RWPE2 (cell line): ENCODE measurements around the gene GATAD2A.

Experiments
- ATAC-seq: fragments of 200-7000 bp; cut with Tn5 transposase; 3 replicates; pipeline ENCODE4 v1.9.1; 2021; ENCODE audit warnings: low read depth
- DNase-seq: peaks from one replicate; pipeline ENCODE4 v3.0.0-alpha.2; 2020; ENCODE audit warnings: low spot score
- H3K27ac ChIP-seq: fragments of 450-650 bp; 2 replicates; pipeline ENCODE4 v1.5.1; 2017; ENCODE audit warnings: mild to moderate bottlenecking; ENCODE audit not compliant: poor library complexity, severe bottlenecking
- H3K27me3 ChIP-seq: fragments of 250-450 bp; sonication (Bioruptor Pico); 2 replicates; pipeline ENCODE4 v1.5.1; 2021; ENCODE audit warnings: mild to moderate bottlenecking, moderate library complexity; ENCODE audit not compliant: insufficient read depth, poor library complexity, severe bottlenecking
- H3K36me3 ChIP-seq: fragments of 250-450 bp; sonication (Bioruptor Pico); 2 replicates; pipeline ENCODE4 v1.5.1; 2020; ENCODE audit warnings: low read depth, mild to moderate bottlenecking, moderate library complexity
- H3K4me1 ChIP-seq: fragments of 250-450 bp; sonication (Bioruptor Pico); 2 replicates; pipeline ENCODE4 v1.5.1; 2021; ENCODE audit warnings: mild to moderate bottlenecking, moderate library complexity; ENCODE audit not compliant: insufficient read depth, poor library complexity, severe bottlenecking
- H3K4me3 ChIP-seq: fragments of 250-450 bp; sonication (Bioruptor Pico); 2 replicates; pipeline ENCODE4 v1.5.1; 2021; ENCODE audit warnings: mild to moderate bottlenecking, moderate library complexity; ENCODE audit not compliant: severe bottlenecking
- H3K9me3 ChIP-seq: fragments of 250-450 bp; sonication (Bioruptor Pico); 2 replicates; pipeline ENCODE4 v1.5.1; 2021; ENCODE audit warnings: mild to moderate bottlenecking, moderate library complexity; ENCODE audit not compliant: severe bottlenecking
- TF ChIP-seq, protein P1 (sequence below): fragments of 450-650 bp; IDR thresholded peaks from one replicate; pipeline ENCODE4 v1.5.1; 2017; ENCODE audit warnings: mild to moderate bottlenecking, moderate library complexity; ENCODE audit not compliant: poor library complexity, severe bottlenecking

GATAD2A gene

DNA sequence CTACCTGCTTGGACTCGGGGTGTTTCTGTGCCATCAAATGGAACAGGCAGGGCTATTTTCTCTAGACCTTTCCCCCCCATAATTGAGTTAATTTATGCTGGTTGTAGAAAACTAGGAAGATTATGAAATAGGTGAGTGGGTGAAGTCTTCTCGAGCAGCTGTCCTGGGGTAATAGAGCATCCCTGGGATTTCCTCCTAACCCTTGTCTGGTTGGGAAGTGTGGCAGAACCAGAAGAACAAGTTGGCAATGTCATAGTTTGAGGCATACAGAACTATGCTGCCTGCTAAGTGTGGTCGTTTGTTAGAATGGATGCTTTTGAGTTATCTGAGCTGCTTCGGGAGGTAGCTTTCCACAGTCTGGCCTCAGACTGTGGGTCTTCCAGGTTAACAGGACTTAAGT is 3.7 kb downstream of the GATAD2A start:
- TF ChIP-seq, protein P1, sequence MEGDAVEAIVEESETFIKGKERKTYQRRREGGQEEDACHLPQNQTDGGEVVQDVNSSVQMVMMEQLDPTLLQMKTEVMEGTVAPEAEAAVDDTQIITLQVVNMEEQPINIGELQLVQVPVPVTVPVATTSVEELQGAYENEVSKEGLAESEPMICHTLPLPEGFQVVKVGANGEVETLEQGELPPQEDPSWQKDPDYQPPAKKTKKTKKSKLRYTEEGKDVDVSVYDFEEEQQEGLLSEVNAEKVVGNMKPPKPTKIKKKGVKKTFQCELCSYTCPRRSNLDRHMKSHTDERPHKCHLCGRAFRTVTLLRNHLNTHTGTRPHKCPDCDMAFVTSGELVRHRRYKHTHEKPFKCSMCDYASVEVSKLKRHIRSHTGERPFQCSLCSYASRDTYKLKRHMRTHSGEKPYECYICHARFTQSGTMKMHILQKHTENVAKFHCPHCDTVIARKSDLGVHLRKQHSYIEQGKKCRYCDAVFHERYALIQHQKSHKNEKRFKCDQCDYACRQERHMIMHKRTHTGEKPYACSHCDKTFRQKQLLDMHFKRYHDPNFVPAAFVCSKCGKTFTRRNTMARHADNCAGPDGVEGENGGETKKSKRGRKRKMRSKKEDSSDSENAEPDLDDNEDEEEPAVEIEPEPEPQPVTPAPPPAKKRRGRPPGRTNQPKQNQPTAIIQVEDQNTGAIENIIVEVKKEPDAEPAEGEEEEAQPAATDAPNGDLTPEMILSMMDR, result no peak
- H3K27me3 ChIP-seq, result no peaks in the 10 kb centered on the region
- H3K4me3 ChIP-seq, result no peak overlapping the region
- H3K4me1 ChIP-seq, result peaks cover 28% of the 10 kb centered on the region
- ATAC-seq (no peak), DNase-seq (no peak)
- H3K27ac ChIP-seq, result no peak overlapping the region
- no peaks in the 10 kb centered on the region for H3K36me3 ChIP-seq
- H3K9me3 ChIP-seq, result no peaks in the 10 kb centered on the region

DNA sequence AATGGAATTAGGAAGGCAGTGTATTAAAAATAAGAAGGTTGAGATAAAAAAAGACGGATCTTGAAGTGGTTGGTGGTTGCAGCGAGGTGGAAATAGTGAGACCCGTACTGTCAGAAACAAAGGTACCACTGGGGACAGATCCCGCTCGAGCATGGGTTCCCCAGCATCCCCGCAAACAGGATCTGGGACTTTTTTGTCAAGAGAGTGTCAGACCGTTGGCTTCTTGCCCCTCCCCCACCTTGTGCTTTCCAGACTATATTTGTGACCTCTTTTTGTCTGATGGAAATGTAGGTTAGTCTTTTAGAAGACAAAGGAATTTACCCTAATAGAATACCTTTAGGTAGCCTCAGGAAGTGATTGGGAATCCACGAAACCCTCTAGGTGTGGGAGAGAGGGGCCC is 4.2 kb downstream of the GATAD2A start:
- no peaks in the 10 kb centered on the region for H3K27me3 ChIP-seq
- DNase-seq (no peak), ATAC-seq (no peak)
- H3K27ac ChIP-seq, result no peak overlapping the region
- H3K4me1 ChIP-seq, result peaks cover 24% of the 10 kb centered on the region
- TF ChIP-seq, protein P1, result no peak
- no peak overlapping the region for H3K4me3 ChIP-seq
- H3K9me3 ChIP-seq, result no peaks in the 10 kb centered on the region
- no peaks in the 10 kb centered on the region for H3K36me3 ChIP-seq

DNA sequence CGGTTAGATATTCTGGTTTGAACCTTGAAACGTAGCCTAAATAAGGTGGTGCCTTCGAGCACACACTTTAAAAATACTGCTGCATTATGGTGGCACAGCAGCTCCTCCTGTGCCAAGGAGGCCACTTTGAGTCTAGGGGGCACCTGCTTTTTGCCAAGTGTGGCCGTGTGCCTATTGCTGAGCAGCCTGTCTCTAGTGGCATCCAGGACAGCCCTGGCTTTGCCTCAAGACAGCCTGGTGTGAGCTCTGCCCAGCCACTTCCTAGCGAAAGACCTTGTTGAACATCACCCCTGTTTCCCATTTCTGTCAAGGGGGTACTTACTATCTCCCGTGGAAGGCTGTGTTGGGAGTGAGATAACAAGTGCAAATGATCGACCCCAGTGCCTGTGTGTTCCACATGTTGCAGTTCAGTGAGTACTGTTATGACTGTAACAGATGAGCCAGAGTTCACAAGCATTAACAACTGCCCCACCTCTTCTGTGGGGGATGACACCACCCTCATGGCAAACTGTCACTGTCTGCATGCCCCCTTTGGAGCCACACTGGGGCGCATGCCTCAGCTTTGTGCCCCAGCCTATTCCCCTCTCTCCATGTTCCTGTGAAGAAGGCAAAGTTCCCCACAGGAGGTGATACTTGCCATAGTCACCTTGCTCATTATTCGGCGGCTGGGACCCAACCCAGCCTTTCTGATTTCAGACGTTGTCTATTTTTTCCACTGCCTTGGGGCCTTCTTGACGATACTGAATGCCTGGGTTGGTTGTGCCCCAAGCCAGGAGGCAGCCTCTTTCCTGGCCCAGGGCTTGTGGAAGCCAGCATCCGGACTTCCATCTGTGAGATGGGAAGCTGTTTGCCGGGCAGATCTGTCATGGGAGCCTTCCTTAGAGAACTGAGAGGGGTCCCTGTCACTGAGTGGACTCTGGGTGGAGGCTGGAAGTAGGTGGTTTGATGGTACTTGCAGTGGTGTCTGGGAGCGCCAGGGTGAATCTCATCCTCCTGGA is 5.4 kb downstream of the GATAD2A start:
- Histone ChIP-seq H3K9me3 (no peaks in the 10 kb centered on the region), H3K36me3 (no peaks in the 10 kb centered on the region), H3K27me3 (no peaks in the 10 kb centered on the region), H3K4me1 (peaks cover 19% of the 10 kb centered on the region), H3K4me3 (no peak overlapping the region), H3K27ac (no peak overlapping the region)
- TF ChIP-seq, protein P1, result no peak
- no peak for DNase-seq
- no peak for ATAC-seq

DNA sequence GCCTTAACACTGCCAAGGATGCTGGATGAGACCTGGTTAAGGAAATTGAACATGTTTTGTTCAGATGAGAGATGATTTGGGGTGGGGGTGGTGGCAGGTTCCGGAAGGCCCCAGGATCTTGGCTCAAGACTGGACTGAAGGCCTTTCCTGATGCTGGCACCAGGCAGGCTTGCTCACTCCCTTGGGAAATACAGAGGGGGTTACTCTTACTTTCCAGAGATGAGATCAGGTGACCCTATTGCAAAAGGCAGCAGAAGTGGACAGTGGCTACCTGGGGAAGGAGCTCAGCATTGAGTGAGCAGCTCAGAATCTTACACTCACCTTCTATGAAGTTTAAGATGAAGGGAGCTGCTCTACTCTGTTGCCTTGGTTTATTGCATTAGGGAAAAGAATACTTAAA is 10.8 kb downstream of the GATAD2A start:
- Histone ChIP-seq H3K4me1 (no peaks in the 10 kb centered on the region), H3K27me3 (no peaks in the 10 kb centered on the region), H3K36me3 (no peaks in the 10 kb centered on the region), H3K4me3 (no peak overlapping the region), H3K9me3 (no peaks in the 10 kb centered on the region), H3K27ac (no peak overlapping the region)
- no peak for ATAC-seq
- DNase-seq, result no peak
- TF ChIP-seq, protein P1, result no peak

DNA sequence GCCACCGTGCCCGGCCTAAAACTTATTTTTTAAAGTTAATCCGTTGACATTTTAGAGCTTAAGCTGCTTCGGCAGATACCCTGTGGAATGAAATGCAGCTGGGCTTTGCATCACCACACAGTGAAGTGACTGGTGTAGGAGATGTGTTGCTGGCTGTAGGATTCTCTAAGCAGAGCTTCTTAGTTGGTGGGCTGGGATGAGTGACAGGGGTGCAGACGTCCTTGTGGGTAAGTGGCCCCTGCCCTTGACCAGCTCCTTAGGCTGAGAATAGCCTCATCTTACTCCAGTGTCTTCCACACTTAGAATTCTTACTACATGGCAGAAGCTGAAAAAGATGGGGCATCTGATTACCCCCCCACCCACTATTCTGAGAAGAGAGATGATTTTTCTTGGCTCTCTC is 11.6 kb downstream of the GATAD2A start:
- H3K4me1 ChIP-seq, result no peaks in the 10 kb centered on the region
- TF ChIP-seq, protein P1, result no peak
- H3K36me3 ChIP-seq, result no peaks in the 10 kb centered on the region

More for the DNA sequence above, 11.6 kb downstream of the GATAD2A start:
- no peak overlapping the region for H3K4me3 ChIP-seq
- no peaks in the 10 kb centered on the region for H3K27me3 ChIP-seq
- H3K27ac ChIP-seq, result no peak overlapping the region
- DNase-seq, result no peak
- no peak for ATAC-seq
- H3K9me3 ChIP-seq, result no peaks in the 10 kb centered on the region
